GM23248 (cell line): ENCODE results near the gene SND1. TPM values are rescaled to one million over a fixed set of nuclear protein-coding genes. Genes with fewer than 3 reads are reported as not detected.

ENCODE experiments used
- DNase-seq: peaks from one replicate; pipeline ENCODE4 v3.0.0-alpha.2; 2015
- H2AFZ ChIP-seq: fragments of 200-600 bp; sonication (generic); 2 replicates; pipeline ENCODE4 v1.6.1; 2016; ENCODE audit warnings: antibody characterized with exemption
- H3F3A ChIP-seq: fragments of 200-600 bp; sonication (generic); 2 replicates; pipeline ENCODE4 v1.6.1; 2016; ENCODE audit warnings: mild to moderate bottlenecking, antibody characterized with exemption, mixed run types; ENCODE audit not compliant: insufficient read depth
- H3K27ac ChIP-seq: fragments of 200-600 bp; sonication (generic); 2 replicates; pipeline ENCODE4 v1.5.1; 2016; ENCODE audit warnings: mild to moderate bottlenecking
- H3K27me3 ChIP-seq: fragments of 200-600 bp; sonication (generic); replicated peaks from 2 replicates; pipeline ENCODE4 v1.6.1; 2016; ENCODE audit warnings: mild to moderate bottlenecking; ENCODE audit not compliant: insufficient read depth
- H3K36me3 ChIP-seq: fragments of 200-600 bp; sonication (generic); 2 replicates; pipeline ENCODE4 v1.6.1; 2016; ENCODE audit warnings: low read depth, mild to moderate bottlenecking
- H3K4me1 ChIP-seq: fragments of 200-600 bp; sonication (generic); 2 replicates; pipeline ENCODE4 v1.6.1; 2016; ENCODE audit warnings: mild to moderate bottlenecking; ENCODE audit not compliant: insufficient read depth
- H3K4me2 ChIP-seq: fragments of 200-600 bp; sonication (generic); one replicate; pipeline ENCODE4 v1.6.1; 2016; ENCODE audit warnings: mild to moderate bottlenecking; ENCODE audit not compliant: unreplicated experiment
- H3K4me3 ChIP-seq: fragments of 200-600 bp; sonication (generic); 2 replicates; pipeline ENCODE4 v1.5.1; 2016; ENCODE audit warnings: mild to moderate bottlenecking
- H3K79me2 ChIP-seq: fragments of 200-600 bp; sonication (generic); 2 replicates; pipeline ENCODE4 v1.6.1; 2016; ENCODE audit warnings: mild to moderate bottlenecking; ENCODE audit not compliant: insufficient read depth
- H3K9ac ChIP-seq: fragments of 200-600 bp; sonication (generic); 2 replicates; pipeline ENCODE4 v1.6.1; 2016; ENCODE audit warnings: mild to moderate bottlenecking
- H3K9me2 ChIP-seq: fragments of 200-600 bp; sonication (generic); 2 replicates; pipeline ENCODE4 v1.6.1; 2016; ENCODE audit warnings: mixed run types, mild to moderate bottlenecking, moderate library complexity; ENCODE audit not compliant: insufficient read depth
- H3K9me3 ChIP-seq: fragments of 200-600 bp; sonication (generic); one replicate; pipeline ENCODE4 v1.6.1; 2017; ENCODE audit warnings: low read depth
- H4K20me1 ChIP-seq: fragments of 200-600 bp; sonication (generic); 2 replicates; pipeline ENCODE4 v1.6.0; 2016; ENCODE audit not compliant: insufficient read depth
- EZH2 ChIP-seq: fragments of 200-600 bp; sonication (generic); IDR thresholded peaks from 2 replicates; pipeline ENCODE4 v1.6.1; 2018; ENCODE audit warnings: antibody characterized with exemption, mild to moderate bottlenecking; ENCODE audit not compliant: insufficient read depth, poor library complexity, severe bottlenecking
- EZH2phosphoT487 ChIP-seq: fragments of 200-600 bp; sonication (generic); IDR thresholded peaks from 2 replicates; pipeline ENCODE4 v1.6.1; 2018; ENCODE audit warnings: antibody characterized with exemption, moderate library complexity, mild to moderate bottlenecking, low read depth; ENCODE audit not compliant: insufficient read depth
- WGBS, 2 experiments: methylation state at CpG; one replicate each; pipeline ENCODE4 v1.1.6; 2015 to 2017; ENCODE audit warnings: low lambda C conversion rate in 2 of 2, low coverage in 1 of 2; ENCODE audit errors: missing lambda C conversion rate in 2 of 2; 5-methylcytosine and 5-hydroxymethylcytosine counted together
- in situ Hi-C: fragments of 300-500 bp; cut with MboI; formaldehyde crosslinking; loops from 2 replicates; pipeline ENCODE4 v1.15.0; 2020
- polyA plus RNA-seq: library from polyadenylated mRNA; unstranded; fragments of >200 nt; fragmentation: Nextera tagmentation; extraction: Ambion mirVana; gene quantifications from 2 replicates; pipeline ENCODE4 v1.2.1, GENCODE V29; 2016
- total RNA-seq: library from RNA; depleted of rRNA; stranded (reverse); fragments of >200 nt; shearing (Covaris generic); gene quantifications from 2 replicates; pipeline ENCODE4 v1.2.3, GENCODE V29; 2014

SND1 gene
- total and polyA plus RNA-seq, 2 experiments from 2014 or later, result 128 to 184 TPM

DNA sequence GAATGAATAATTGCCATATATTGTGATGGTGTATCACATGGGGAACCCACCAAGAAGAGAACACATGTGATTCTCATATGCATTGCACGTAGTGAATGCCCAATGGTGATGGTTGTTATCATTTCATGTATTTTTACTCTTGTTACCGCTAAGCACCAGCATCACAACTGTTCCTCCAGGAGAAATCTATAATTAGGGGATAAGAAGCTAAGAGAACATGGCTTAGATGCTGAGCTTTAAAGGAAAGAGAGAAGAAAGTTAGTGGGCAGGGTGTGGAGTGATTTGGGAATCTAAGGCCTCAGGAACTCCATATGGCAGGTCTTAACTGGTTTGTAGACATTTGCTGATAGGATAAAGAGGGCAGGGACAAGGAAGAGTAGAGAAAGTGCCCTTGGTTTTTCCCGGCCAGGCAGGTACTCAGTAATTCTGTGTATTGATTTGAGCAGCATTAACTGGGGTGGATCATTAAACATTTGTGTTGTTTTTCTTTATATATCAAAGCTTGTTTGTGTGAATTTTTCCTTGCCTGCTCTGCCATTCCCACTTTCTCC is 233.3 kb downstream of the SND1 start:
- in situ Hi-C loops, result no loop called here
- peak overlapping the region; percentile 62 for H3K4me2 ChIP-seq

GRCh38 chr7:127885843-127886242 is 233.8 kb downstream of the SND1 start:
- no peaks in the 10 kb centered on the region for H3K27me3 ChIP-seq
- H3K4me1 ChIP-seq, result peaks cover 29% of the 10 kb centered on the region
- in situ Hi-C loops, result no loop called here
- H3K79me2 ChIP-seq, result peaks cover 85% of the 10 kb centered on the region
- WGBS, 2 experiments, result 3 to 4% methylated on average over 4 of the region's 4 CpGs
- H3K4me2 ChIP-seq, result peak overlapping the region; percentile 62
- no peaks in the 10 kb centered on the region for H3K9me3 ChIP-seq
- peaks cover 26% of the 10 kb centered on the region for H3F3A ChIP-seq
- H3K9me2 ChIP-seq, result no peaks in the 10 kb centered on the region
- peak overlapping the region; percentile 72 for H3K27ac ChIP-seq
- TF ChIP-seq EZH2 (no peak), EZH2phosphoT487 (no peak)
- H3K36me3 ChIP-seq, result peaks cover 24% of the 10 kb centered on the region
- no peak overlapping the region for H2AFZ ChIP-seq
- peak; percentile 93 for DNase-seq
- H4K20me1 ChIP-seq, result no peaks in the 10 kb centered on the region
- peak overlapping the region; percentile 36; the same call in 1 of the 2 replicates for H3K4me3 ChIP-seq
- H3K9ac ChIP-seq, result peak overlapping the region; percentile 37

More for the DNA sequence above, 233.3 kb downstream of the SND1 start:
- Histone ChIP-seq H3K4me1 (peaks cover 29% of the 10 kb centered on the region), H3K9ac (peak overlapping the region; percentile 37), H3K79me2 (peaks cover 85% of the 10 kb centered on the region), H3K36me3 (peaks cover 24% of the 10 kb centered on the region), H3K9me2 (no peaks in the 10 kb centered on the region), H4K20me1 (no peaks in the 10 kb centered on the region), H2AFZ (no peak overlapping the region), H3K27ac (peak overlapping the region; percentile 72), H3K4me3 (no peak overlapping the region), H3F3A (peaks cover 26% of the 10 kb centered on the region), H3K27me3 (no peaks in the 10 kb centered on the region), H3K9me3 (no peaks in the 10 kb centered on the region)
- 89 to 90% methylated on average over 3 of the region's 3 CpGs for WGBS, 2 experiments
- no peak for DNase-seq
- no peak for TF ChIP-seq EZH2phosphoT487
- TF ChIP-seq EZH2, result no peak

DNA sequence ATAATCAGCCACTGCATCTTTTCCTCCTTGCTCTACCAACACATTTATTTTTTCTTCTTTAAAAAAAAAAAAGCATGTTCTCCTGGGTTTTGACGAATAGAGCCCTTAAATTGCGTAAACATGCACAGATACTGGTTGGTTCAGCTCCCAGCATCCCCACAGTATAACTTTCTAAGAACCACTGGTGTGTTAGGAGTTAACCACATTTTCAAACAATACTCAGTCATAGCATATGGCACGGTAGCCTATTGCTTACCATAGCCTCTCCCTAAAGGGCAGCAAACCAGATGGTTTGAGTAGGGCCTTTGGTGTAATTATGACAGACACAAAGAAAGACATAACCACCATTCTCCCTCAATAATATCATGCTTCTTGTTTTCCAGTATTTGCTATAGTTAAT is 234.3 kb downstream of the SND1 start:
- TF ChIP-seq EZH2 (no peak), EZH2phosphoT487 (no peak)
- in situ Hi-C loops, result no loop called here
- H3K9ac ChIP-seq, result peak overlapping the region; percentile 37; the same call in 1 of the 2 replicates
- H3K4me1 ChIP-seq, result peaks cover 29% of the 10 kb centered on the region
- peak; percentile 64 for DNase-seq
- H3K9me3 ChIP-seq, result no peaks in the 10 kb centered on the region
- 58 to 61% methylated on average over 3 of the region's 3 CpGs for WGBS, 2 experiments
- no peaks in the 10 kb centered on the region for H3K9me2 ChIP-seq
- H3K27me3 ChIP-seq, result no peaks in the 10 kb centered on the region
- H3K4me2 ChIP-seq, result peak overlapping the region; percentile 62
- H3K79me2 ChIP-seq, result peaks cover 85% of the 10 kb centered on the region
- no peaks in the 10 kb centered on the region for H4K20me1 ChIP-seq
- no peak overlapping the region for H2AFZ ChIP-seq
- H3F3A ChIP-seq, result peaks cover 26% of the 10 kb centered on the region
- peaks cover 24% of the 10 kb centered on the region for H3K36me3 ChIP-seq
- H3K4me3 ChIP-seq, result peak overlapping the region; percentile 36; the same call in 1 of the 2 replicates
- peak overlapping the region; percentile 72 for H3K27ac ChIP-seq

- Histone ChIP-seq H3K27ac (0 out of 2 replicates have a peak overlapping the region, but pooled peaks have one; percentile 72), H3K4me2 (no peak overlapping the region), H3K79me2 (peaks cover 84% of the 10 kb centered on the region), H3K9ac (no peak overlapping the region), H2AFZ (no peak overlapping the region), H3K27me3 (no peaks in the 10 kb centered on the region), H3K4me3 (no peak overlapping the region), H3F3A (peaks cover 26% of the 10 kb centered on the region), H3K4me1 (peaks cover 29% of the 10 kb centered on the region), H3K9me3 (no peaks in the 10 kb centered on the region), H3K36me3 (peaks cover 24% of the 10 kb centered on the region), H3K9me2 (no peaks in the 10 kb centered on the region), H4K20me1 (no peaks in the 10 kb centered on the region)
- no peak for DNase-seq
- no peak for TF ChIP-seq EZH2
- no peak for TF ChIP-seq EZH2phosphoT487
- 99% methylated on average over 6 of the region's 6 CpGs for WGBS, 2 experiments
- in situ Hi-C loops, result no loop called here
Observed at GRCh38 chr7:127887096-127887495, 235.1 kb downstream of the SND1 start.
